Fibroblast of the aortic adventitia (primary cell): ENCODE results near the gene ARHGDIA. TPM values are rescaled to one million over a fixed set of nuclear protein-coding genes. Genes with fewer than 3 reads are reported as not detected.

Source experiments
- DNase-seq: peaks from one replicate; pipeline ENCODE4 v3.0.0-alpha.2; 2010; ENCODE audit warnings: low read depth
- H3K4me3 ChIP-seq: 2 replicates; pipeline ENCODE4 v1.5.1; 2011; ENCODE audit warnings: low read depth, mild to moderate bottlenecking, control low read depth, low read length, moderate library complexity
- total RNA-seq: library from RNA; depleted of rRNA; stranded (reverse); fragments of >200 nt; gene quantifications from 2 replicates; pipeline ENCODE4 v1.2.3, GENCODE V29; 2012; ENCODE audit warnings: low replicate concordance
- TF ChIP-seq, protein P1 (sequence below): IDR thresholded peaks from 2 replicates; pipeline ENCODE4 v1.5.1; 2011; ENCODE audit warnings: mild to moderate bottlenecking, low read length, control low read depth, inconsistent platforms; ENCODE audit not compliant: insufficient read depth

The ARHGDIA gene
- total RNA-seq, 1 donor: 149 TPM

DNA sequence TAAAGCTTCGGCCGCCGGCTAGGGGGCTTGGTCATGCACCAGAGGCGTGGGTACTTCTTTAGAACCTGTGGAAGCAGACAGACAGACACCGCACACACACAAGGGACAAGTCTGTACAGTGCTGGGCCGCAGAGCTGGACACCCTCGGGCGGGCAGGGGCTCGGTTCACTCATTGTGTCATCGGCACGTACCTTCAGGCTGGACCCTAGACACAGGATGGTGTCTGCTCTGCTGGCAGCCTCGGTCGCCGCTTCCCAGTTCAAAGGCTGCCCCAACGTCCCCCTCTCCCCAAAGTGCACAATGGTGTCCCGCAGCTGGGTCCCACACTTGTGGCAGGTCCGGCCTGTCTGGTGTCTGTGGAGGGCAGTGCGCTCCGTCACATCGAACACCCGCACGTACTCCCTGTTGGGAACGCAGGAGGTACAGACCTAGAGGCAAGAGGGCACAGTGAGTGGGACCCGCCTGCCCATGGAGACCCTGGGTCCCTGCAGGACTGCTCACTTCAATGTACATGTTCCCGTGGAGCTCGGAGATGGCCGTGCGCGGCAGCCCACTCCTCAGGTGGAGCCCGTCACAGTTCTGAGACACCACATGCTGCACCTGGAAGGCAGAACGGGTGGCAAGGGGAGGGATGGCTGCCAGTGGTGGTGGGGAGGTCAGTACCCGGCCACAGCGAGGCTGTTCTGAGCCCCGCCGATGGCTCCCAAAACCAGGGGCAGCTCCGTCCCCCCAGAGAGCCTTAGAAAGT is 43.1 kb upstream of the ARHGDIA start:
- TF ChIP-seq, protein P1, sequence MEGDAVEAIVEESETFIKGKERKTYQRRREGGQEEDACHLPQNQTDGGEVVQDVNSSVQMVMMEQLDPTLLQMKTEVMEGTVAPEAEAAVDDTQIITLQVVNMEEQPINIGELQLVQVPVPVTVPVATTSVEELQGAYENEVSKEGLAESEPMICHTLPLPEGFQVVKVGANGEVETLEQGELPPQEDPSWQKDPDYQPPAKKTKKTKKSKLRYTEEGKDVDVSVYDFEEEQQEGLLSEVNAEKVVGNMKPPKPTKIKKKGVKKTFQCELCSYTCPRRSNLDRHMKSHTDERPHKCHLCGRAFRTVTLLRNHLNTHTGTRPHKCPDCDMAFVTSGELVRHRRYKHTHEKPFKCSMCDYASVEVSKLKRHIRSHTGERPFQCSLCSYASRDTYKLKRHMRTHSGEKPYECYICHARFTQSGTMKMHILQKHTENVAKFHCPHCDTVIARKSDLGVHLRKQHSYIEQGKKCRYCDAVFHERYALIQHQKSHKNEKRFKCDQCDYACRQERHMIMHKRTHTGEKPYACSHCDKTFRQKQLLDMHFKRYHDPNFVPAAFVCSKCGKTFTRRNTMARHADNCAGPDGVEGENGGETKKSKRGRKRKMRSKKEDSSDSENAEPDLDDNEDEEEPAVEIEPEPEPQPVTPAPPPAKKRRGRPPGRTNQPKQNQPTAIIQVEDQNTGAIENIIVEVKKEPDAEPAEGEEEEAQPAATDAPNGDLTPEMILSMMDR: no peak
- no peak for DNase-seq
- no peak overlapping the region for H3K4me3 ChIP-seq

DNA sequence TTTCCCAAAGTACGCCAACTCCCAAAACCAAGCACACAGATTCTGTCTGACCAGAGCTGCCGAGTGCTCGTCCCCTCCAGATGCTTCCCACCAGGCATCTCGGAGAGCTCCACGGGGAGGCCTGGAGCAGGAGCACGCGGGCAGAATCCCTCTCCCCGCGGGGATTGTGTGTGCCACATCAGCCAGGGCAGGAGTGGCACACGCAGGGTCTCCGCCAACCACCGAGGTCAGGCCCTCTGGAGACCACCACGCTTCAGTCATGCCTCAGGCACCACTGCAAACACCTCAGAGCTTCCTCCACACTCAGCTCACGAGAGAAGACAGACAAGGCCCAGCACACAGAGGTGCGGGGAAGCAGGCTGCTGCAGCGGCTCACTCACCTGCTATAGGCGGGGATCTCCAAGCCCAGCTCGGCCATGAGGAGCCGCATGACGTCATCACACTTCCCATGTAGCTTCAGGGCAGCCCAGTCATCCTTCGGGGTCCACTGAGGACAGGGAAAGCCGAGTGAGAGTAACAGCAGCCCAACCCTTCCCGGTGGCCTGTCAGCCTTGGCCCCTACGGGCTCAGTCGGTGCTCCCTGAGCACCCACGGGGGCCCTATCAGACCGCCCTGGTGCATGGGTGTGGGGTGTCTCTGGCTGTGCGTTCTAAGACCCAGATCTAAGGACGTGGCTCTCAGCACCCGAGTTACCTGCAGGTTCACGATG is 42.4 kb upstream of the ARHGDIA start:
- H3K4me3 ChIP-seq: no peak overlapping the region
- DNase-seq: no peak
- TF ChIP-seq, protein P1: no peak

DNA sequence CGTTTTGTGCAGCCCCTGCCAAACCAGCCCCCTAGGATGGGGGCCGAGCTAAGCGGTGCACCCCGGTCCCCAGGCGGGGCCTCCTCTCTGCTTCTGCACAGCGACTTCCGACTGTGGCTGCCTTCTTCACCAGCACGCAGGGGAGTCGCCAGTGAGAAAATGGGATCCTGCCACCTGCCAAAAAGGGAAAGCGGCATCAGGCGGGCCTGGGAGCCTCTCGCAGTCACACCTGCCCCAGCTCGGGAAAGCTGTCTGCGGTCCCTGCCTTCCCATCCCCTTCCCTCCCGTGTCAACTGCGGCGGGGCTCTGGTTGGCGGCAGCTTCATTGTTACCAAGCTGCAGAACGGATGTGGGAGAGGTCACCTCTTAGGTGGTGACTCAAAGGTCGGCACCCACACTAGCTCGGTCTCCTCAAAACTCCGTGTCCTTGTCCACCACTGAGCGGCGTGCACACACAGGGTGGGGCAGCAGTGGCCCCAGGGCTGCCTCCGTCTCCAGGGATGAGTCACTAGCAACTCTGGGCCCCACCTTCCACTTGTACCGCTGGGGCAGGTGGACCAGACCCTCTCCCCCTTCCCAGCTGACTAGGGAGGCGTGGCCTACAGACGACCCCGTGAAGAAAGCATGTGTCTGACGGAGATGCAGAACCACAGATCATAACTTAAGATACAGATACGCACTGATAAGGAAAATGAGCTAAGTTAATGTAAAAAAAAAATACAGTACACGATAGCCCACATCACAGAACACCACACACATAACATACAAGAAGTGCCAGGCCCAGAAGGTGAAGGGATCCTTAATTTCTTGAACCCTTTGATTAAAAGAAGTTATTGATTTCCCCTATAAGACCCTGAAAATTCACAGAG is 41.5 kb upstream of the ARHGDIA start:
- no peak for DNase-seq
- TF ChIP-seq, protein P1: no peak
- no peak overlapping the region for H3K4me3 ChIP-seq

DNA sequence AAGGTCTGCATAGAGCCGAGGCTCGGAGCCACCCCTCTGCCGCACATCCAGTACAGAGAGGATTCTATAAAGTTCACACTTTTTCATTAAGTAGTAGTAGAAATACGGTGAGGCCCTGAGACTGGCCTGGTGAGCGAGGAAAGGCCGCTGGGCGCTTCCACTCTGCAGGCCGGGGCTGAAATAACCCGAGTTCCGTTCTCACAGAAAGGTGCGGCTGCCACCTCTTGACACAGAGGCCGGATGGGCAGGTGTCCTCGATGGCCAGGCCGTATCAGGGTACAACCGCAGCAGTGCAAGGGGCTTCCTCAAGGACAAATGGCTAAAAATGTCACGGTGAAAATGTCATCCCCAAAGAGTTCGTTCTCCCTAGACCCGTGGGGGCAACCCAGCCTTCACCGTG is 40.8 kb upstream of the ARHGDIA start:
- TF ChIP-seq, protein P1: no peak
- no peak for DNase-seq
- no peak overlapping the region for H3K4me3 ChIP-seq

DNA sequence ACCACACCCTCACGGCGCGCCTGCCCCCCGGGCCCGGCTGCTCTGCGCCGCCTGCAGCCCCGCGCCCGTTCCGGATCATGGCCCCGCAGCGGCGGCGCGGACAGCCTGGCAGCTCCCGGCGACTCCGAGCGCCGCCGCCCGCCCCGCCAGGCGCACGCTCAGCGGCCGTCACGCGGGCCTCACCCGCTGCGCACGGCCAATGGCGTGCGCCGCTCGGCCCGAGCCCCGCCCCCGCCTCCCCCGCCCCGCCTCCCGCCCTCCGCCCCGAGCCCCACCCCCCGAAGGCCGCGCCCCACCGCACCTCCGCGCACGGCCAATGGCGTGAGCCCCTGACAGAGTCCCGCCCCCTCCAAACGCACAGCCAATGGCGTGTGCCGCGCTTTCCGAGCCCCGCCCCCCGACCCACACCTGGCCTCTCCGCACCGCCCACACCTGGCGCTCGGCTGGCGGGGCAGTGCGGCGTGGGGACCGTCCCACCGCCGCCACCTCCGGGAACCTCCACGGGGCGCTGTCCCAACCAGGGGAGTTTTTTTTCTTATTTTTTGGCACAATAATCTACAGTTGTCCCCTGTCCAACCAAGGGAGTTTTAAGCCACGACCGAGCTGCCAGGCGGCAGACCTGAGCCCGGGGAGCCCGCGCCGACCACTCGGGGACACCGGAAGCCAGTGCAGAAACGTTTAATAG is 40.3 kb upstream of the ARHGDIA start, which contains the start of gene PCYT2:
Gene PCYT2, minus strand, starts transcription at position 123 of the 685 bp plus-strand sequence. Its CDS starts 44 bp downstream, at position 79.
- peak; percentile 77 for DNase-seq
- H3K4me3 ChIP-seq: peak within 1 kb of the TSS; percentile 81

More for the DNA sequence above, 40.3 kb upstream of the ARHGDIA start, which contains the start of gene PCYT2:
- TF ChIP-seq, protein P1: no peak
